ENCODE data around the gene HSD11B2. TPM values are rescaled to one million over a fixed set of nuclear protein-coding genes. Genes with fewer than 3 reads are reported as not detected.

HSD11B2 gene
- total RNA-seq, 1 experiment from 2014 or later, result 33.4 TPM

GRCh38 chr16:67461600-67462278, 30.8 kb downstream of the HSD11B2 start (continued):
- TF ChIP-seq ZNF281 (CRISPR knock-in tag; IDR thresholded peaks at IDR 0.05) (no peak), ZNF423 (CRISPR knock-in tag; IDR thresholded peaks at IDR 0.05) (no peak), ATF2 (CRISPR knock-in tag; IDR thresholded peaks at IDR 0.05; ENCODE audit: borderline replicate concordance, low read depth) (no peak), ZNF671 (CRISPR knock-in tag; IDR thresholded peaks at IDR 0.05) (no peak), TP53 (CRISPR knock-in tag; IDR thresholded peaks at IDR 0.05) (no peak), ZNF425 (CRISPR knock-in tag; conservative IDR thresholded peaks at IDR 0.05) (no peak), E2F5 (CRISPR knock-in tag; IDR thresholded peaks at IDR 0.05) (no peak), ZNF396 (CRISPR knock-in tag; IDR thresholded peaks at IDR 0.05; ENCODE audit: borderline replicate concordance) (no peak)

- Mint-ChIP-seq H3K4me3 (no peak overlapping the region), H3K27me3 (ENCODE audit: low read depth) (no peaks in the 10 kb centered on the region), H3K36me3 (no peaks in the 10 kb centered on the region), H3K4me1 (peaks cover 10% of the 10 kb centered on the region), H3K9me3 (no peaks in the 10 kb centered on the region), H3K27ac (no peak overlapping the region)
- CTCF ChIA-PET, result interaction anchor here (0.9 to 1.4 kb wide), 3 partner anchors 19 to 202 kb away, joined by 3 read pairs; partner anchors contain the start of gene HSD11B2
- POLR2A ChIA-PET, result no interaction called here
- no peak for ATAC-seq
- TF ChIP-seq EMX1 (CRISPR knock-in tag; IDR thresholded peaks at IDR 0.05) (no peak), NFE2L1 (CRISPR knock-in tag; IDR thresholded peaks at IDR 0.05) (no peak)
- no peak for DNase-seq (ENCODE audit: low spot score)
These were observed 31.3 kb downstream of the HSD11B2 start for GRCh38 chr16:67462279-67462655.

GRCh38 chr16:67463059-67463458, 32.1 kb downstream of the HSD11B2 start:
- POLR2A ChIA-PET, result no interaction called here
- Mint-ChIP-seq H3K9me3 (no peaks in the 10 kb centered on the region), H3K27ac (no peak overlapping the region), H3K36me3 (no peaks in the 10 kb centered on the region), H3K27me3 (ENCODE audit: low read depth) (no peaks in the 10 kb centered on the region), H3K4me3 (no peak overlapping the region), H3K4me1 (peaks cover 10% of the 10 kb centered on the region)
- CTCF ChIA-PET, result interaction anchor here (0.7 to 3.1 kb wide), 3 partner anchors 39 to 294 kb away, joined by 3 to 48 read pairs (median 3); no protein-coding TSS in a partner anchor
- ATAC-seq, result no peak
- DNase-seq (ENCODE audit: low spot score), result no peak
- no peak for TF ChIP-seq ZNF423 (CRISPR knock-in tag; IDR thresholded peaks at IDR 0.05)
- TF ChIP-seq EMX1 (CRISPR knock-in tag; IDR thresholded peaks at IDR 0.05), result no peak
- no peak for TF ChIP-seq ZNF281 (CRISPR knock-in tag; IDR thresholded peaks at IDR 0.05)
- no peak for TF ChIP-seq NR3C1 (CRISPR knock-in tag; conservative IDR thresholded peaks at IDR 0.05; ENCODE audit: low read depth)
- no peak for TF ChIP-seq ETV6 (CRISPR knock-in tag; IDR thresholded peaks at IDR 0.05)
- TF ChIP-seq JUN (CRISPR knock-in tag; IDR thresholded peaks at IDR 0.05), result no peak
- TF ChIP-seq ATF3 (CRISPR knock-in tag; conservative IDR thresholded peaks at IDR 0.05), result no peak
- TF ChIP-seq ZNF396 (CRISPR knock-in tag; IDR thresholded peaks at IDR 0.05; ENCODE audit: borderline replicate concordance), result no peak
